HG02798 (cell line): ENCODE measurements around the gene ATL1.
"Not testable (repeated sequence)": the region's sequence is repeated elsewhere in the genome, so short reads cannot be mapped to it uniquely, and the experiment has no call there.

Experiments used
- ATAC-seq: cut with Tn5 transposase; IDR thresholded peaks from one replicate; pipeline ENCODE4 v1.9.1; 2021; ENCODE audit warnings: mild to moderate bottlenecking; ENCODE audit not compliant: unreplicated experiment, poor library complexity

The ATL1 gene

DNA sequence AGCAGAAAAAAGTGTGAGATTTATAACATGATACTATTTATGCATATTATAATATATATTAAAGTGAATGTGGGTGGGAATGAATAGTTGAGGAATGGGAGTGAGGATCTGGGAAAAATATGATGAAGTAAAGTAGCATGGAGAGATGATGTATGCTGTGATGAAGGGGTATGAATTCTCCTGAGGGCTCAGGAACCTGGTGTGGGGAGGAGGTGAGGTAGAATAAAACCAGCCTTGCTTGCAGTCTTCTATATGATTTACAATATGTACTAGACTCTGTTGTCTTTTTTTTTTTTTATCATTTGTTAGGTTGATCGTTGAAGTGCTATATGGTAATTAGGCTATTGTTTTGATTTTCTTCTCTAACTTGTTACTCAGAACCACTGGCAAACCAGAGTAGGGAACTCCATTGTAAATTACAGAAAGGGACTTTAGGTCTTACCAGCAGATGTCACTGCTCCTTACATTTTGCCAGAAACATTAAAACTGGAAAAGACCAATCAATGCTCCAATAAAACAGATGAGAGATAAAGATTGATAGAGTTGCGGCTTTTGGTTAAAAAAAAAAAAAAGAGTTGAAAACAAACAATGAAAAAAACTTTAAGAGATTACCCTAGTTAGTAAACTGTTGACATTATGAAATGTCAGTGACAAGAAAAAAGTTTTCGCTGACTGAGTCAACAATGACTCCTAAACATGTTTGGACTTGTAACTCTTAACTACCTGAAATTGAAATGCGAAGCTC, 39.9 kb downstream of the ATL1 start:
- ATAC-seq, result no peak

DNA sequence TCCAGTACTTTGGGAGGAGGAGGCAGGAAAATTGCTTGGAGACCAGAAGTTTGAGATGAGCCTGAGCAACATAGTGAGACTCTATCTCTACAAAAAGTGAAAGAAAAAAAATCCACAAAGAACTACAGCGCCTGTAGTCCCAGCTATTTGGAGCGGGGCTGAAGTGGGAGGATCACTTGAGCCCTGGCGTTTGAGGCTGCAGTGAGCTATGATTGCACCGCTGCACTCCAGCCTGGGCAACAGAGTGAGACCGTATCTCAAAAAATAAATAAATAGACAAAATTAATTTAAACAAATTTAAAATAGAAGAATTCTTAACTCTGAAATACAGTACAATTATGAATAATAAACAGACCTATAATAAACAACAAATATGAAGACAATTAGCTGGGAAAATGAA, 40.9 kb downstream of the ATL1 start:
- no peak for ATAC-seq

DNA sequence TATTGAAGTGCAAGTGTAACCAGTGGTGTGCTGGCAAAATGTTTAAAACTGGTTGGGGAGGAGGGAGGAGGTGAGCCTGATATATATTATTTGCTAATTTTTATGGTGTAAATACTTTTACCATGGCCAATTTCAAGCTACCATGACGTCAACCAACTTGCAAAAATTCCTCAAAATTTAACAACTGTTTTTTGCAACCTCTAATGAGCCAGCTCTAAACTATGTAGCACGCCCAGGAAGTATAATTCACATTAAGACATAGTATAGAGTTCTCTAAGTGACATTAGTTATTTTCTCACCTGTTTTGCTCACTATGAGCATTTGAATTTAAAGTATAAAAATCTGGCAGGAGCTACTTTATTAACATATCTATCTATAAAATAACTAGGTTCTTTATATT, 41.4 kb downstream of the ATL1 start:
- no peak for ATAC-seq

DNA sequence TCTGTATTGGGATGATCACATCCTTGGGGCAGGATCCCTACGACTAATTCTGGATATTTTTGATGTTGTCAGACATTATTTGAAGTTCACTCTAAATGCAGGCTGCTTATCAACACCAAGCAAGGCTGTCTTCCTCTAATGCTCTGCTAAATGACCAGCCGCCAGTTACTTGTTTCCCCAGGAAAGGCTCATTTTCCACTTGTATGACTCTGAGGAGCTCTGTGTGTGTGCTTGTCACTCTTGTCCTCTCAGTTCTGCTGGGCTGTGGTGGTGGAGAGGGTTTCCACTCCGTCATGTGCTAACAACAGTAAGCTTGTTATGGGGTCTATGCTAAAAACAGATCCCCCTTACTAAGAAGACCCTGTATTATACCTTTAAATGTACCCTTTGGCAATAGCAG, 42.1 kb downstream of the ATL1 start:
- ATAC-seq, result no peak

DNA sequence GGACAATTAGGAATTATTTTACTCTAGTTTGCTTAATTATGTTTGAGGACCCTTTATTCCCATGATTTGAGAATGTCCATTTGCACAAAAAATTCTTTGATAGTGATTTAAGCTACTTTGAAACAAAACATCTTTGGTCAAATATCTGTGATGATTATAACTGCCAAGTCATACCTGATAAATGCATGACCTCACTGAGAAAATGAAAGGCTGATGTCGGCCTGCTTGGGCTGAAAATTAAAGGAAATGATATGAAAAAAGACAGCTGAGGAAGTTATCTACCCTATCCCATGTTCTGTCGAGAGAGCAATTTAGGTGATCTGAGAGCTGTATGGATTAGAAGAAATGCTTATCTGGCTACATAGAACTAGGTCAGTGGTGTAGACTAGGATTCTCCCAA, 43.6 kb downstream of the ATL1 start:
- ATAC-seq, result no peak

DNA sequence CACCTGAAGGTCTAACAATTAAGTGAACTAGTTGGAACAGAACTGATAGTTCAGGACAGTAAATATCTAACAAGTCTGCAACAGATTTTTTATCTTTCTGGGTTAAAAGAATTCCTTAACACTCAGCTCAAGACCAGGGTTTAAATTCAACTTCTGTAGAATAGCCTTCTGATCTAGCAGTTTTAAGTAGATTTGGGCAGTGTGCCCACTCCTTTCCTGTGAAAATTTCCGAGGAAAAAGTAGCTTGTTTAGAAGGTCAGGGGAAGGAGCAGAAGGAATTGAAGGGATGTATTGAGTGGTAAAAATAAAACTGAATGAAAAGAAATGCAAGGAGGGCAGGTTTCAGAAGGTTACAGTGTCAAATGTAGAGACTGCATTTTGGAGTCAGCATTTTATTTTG, 45.8 kb downstream of the ATL1 start:
- ATAC-seq, result no peak

DNA sequence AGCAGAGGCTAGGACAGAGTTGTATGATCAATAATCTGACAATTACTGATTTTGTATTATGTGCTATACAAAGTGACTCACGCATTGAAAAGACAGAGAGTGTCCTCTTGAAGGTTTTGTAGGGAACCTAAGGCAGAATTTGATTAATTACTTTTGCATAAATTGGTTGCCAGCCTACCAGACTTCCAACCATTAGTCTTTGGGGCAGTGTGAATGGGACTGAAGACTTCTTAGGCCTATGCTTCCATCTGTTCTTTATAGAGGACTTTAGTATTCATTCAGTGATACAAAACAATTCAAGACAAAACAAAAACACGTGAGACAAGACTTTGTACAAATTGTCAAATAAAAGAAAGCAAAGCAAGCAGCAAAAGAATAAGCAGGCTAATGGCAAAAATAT, 46.5 kb downstream of the ATL1 start:
- no peak for ATAC-seq

DNA sequence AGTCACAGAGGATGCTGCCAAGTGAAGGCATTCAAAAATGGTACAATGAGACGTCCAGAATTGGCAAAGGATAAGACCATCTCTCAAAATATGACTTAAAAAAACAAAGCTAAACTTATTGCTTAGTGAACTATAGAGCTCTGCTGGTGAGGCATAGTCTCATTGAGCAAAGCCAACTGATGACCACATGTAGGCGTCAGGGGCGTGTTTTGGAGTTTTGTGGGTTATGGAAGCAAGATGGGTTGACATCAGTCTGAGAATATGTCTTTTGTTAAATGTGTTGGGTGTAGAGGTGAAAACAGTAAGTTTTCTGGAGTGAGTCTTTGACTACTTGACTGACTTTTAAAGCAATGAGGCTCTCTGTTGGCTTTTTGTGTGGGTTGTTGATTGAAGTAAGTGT, 47.2 kb downstream of the ATL1 start:
- ATAC-seq, result no peak

DNA sequence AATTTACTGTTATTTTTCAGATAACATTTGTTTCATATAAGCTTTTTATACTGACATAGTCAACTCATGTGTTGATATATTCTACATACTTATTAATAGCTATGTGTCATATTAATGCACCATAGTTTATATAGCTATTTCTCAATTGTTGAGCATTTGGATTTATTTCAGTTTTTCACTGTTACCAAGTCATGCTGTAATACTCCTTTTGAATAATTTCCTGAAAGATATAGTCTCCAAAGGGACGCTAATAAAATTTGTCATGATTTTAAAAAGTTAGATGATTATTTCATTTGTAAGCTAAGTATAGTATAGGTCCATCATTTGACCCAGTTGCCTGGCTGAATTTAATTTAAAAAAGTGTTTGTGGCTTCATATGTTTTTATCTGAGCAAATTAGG, 47.8 kb downstream of the ATL1 start:
- no peak for ATAC-seq

DNA sequence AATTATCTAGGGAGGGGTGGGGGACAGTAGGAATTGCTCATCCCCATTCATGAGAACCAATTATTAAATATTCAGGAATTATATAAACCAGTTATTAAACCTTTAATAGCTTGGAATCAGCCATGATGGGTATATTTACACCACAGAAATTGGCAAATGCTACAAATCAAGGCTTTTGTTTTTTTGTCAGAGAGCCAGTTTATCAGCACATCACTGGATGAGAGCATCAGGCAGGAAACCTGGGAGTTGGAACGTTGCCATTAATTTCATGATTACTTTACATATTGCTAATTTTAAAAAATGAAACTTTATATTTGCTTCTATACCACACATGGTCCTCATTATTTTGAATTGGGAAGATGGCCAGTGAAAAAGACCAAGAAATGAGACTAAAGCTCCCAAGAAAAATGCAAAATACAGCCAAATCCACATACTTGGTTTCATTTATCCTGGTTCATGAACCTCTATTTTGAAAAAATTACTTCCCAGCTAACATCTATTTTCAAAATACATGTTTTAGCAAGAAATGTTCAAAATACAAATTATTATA, 48.4 kb downstream of the ATL1 start:
- ATAC-seq, result no peak

DNA sequence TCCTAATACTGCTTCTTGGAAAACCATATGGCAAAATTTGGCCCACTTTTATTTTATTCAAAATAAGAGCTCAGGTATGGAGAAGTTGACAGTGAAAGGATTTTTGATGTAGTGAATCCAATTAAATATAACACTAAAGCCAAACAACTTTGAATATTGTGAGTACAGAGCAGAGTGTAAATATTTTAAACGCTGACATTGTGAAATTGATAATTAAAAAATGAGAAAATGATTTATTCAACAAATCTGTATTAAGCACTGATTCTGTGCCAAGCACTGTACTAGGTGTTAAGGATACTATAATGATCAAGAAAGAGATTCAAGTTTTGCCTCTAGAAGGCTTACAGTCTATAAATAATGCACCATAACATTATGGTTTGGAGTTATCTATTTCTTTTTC, 50.5 kb downstream of the ATL1 start:
- no peak for ATAC-seq

DNA sequence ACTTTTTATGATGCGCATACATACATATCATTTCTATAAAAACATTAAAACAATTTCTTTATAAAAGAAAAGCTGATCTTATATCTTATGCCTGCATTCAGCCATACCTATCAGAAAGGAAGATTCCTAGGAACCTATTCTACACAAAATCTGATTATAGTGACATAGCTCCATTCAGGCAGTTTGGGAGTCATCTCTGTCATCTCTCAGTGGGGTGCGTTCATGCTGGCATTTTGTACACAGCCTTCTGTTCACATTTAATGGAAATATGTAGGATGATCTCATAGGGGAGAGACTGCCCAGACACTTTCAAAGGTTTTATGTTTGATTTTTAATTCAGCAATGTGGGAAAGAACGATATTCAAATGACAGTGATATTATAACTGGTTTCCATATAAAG, 52.9 kb downstream of the ATL1 start:
- no peak for ATAC-seq

DNA sequence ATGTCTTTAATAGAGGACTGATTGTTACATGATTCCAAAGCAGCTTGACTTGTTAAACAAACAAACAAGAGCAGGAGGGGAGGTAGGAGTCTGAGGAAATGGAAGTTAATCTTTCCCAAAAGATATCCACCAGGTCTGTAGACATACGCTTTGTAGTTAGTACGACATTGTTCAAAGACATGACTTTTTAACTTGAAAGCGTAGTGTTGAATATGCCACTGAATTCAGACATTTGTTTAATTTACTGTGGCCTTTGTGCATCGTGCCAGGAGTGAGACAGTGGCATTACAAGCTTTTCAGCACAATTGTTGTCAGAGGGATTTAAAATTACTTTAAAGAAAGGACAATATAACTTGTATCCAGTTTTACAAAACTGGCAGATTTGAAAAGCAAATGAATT, 55.1 kb downstream of the ATL1 start:
- no peak for ATAC-seq

DNA sequence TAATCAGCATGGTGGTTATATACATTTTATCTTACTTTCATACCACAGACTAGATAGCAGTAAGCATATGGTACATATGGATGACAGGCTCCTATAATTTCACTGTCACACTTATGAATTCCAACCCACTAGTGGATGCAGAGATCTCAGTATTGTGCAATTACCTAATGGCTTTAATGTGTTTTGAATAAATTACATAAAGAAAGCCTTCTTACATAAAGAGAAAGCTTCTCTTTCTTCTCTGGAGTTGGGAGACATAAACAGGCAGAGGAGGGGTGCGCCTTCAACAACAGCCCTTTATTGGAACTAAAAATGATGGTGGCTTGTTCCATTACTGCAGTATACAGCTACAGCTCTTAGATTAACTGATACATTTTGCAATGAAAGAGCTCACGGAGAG, 55.6 kb downstream of the ATL1 start:
- no peak for ATAC-seq

DNA sequence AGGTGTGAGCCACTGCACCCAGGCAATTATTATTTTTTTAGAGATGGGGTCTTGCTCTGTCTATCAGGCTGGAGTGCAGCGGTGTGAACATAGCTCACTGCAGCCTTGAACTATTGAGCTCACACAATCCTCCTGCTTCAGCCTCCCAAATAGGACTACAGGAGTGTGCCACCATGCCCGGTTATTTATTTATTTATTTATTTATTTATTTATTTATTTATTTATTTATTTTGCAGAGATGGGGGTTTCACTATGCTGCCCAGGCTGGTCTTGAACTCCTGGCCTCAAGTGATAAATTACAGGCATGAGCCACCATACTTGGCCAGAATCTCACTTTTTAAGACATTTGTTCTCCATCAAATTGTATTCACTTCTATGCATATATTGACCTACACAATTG, 56.3 kb downstream of the ATL1 start:
- ATAC-seq, result no peak

DNA sequence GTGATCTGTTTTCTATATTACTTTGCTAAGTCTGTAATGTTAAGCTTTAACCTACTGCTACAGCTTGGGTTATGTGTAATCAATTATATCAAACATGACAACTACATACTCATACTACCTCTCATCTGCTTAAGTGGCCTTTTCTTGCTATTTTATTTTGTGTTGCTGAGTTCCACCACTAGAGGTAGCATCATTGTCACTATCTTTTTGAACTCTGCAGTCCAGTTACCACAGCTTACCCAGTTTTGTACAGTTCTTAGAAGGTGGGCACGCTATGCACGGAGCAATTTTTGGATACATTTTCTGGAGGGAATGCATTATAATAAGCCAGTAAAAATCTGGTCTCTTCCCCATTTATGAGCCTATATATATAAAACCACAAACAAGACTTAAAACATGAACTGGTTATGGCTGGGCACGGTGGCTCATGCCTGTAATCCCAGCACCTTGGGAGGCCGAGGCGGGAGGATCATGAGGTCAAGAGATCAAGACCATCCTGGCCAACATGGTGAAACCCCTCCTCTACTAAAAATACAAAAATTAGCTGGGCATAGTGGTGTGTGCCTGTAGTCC, 59.7 kb downstream of the ATL1 start:
- no peak for ATAC-seq

DNA sequence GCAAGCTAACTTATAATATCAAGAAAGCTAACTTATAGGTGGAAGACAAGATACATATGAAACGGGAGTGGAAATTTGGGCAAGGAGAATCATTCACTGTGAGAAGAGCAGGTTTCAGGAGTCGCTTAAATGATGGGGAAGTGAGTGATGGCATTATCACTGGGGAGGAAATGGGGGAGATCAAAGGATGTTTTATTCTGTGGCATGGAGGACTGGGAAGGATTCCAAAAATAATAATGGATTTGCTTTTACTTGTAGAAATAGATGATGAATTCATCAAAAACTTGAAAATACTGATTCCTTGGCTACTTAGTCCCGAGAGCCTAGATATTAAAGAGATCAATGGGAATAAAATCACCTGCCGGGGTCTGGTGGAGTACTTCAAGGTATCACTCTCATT, 60.4 kb downstream of the ATL1 start:
- no peak for ATAC-seq

DNA sequence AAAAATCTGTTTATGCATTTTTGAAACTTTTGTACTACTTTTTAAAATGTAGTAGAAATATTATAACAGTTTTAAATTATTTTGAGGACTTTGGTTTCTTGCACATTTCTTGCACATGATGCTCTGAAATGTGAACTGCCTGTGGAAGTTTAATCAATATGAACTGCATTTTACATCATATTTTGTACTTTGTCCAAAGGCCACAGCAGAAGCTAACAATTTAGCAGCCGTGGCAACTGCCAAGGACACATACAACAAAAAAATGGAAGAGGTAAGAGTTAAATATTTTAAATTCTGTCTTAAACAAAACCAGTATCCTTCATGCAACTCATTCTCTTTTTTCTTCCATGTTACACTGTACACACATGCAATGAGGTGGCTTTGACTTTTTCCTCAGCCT, 63.0 kb downstream of the ATL1 start:
- ATAC-seq, result no peak

DNA sequence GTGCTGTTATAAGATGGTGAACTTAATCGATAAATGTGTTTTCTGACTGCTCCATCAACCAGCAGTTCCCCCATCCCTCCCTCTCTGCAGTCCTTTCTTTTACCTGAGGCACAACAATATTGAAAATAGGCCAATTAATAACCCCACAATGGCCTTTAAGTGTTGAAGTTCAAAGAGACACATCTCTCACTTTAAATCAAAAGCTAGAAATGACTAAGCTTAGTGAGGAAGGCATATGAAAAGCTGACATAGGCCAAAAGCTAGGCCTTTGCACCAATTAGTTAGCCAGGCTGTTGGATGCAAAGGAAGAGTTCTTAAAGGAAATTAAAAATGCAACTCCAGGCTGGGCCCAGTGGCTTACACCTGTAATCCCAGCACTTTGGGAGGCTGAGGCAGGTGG, 64.5 kb downstream of the ATL1 start:
- ATAC-seq, result no peak

DNA sequence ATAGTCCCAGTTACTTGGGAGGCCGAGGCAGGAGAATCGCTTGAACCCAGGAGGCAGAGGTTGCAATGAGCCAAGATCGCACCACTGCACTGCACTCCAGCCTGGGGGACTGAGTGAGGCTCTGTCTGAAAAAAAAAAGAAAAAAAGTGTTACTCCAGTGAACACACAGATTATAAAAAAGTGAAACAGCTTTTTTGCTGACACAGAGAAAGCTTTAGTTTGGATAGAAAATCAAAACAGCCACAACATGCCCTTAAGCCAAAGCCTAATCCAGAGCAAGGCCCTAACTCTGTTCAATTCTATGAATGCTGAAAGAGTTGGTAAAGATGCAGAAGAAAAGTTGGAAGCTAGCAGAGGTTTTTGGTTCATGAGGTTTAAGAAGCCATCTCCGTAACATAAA, 65.0 kb downstream of the ATL1 start:
- ATAC-seq, result not testable (repeated sequence)

DNA sequence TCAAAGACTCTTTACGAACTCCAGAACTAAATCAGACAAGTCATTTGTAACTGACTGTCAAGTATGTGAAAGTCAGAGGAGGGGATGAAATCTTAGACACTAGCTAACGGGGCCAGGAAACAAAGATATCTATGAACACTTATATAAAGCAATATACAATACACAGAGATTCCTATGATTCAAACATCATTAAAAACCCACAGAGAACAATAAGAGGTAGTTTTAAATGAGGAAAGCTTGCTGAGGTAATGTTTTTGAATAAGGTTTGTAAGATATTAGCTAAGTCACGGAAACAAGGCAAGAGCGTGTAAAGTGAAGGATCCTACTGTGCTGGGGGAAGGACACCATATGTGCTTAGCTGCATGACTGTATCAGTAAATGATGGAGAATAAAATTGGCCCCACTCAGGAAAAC, 71.5 kb downstream of the ATL1 start:
- ATAC-seq, result no peak

DNA sequence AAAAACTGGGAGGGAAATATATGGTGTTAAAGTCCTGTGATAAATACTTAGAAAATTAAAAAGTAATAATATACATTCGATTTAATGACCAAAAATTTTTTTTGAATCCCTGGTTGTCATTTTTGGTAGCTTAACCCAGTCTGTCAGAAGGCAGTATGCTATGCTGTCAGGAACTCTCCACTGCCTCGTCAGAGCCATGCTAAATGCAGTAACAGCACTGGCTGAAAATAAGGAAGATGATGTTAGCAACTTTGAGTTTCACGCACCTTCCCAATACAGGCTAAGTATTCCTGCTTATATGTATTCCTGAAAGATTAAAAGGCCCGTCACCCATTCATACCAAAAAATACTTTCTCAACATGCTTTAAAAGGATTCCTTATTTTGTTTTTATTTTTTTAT, 74.0 kb downstream of the ATL1 start:
- no peak for ATAC-seq
